Heart left ventricle (tissue), 16 donors: ENCODE data around the gene BMERB1. TPM values are rescaled to one million over a fixed set of nuclear protein-coding genes. Genes with fewer than 3 reads are reported as not detected.
A peak's percentile ranks its signal among the peaks of the same experiment; 100 is the strongest.
"Not testable (repeated sequence)": the region's sequence is repeated elsewhere in the genome, so short reads cannot be mapped to it uniquely, and the experiment has no call there.

Source experiments
- ATAC-seq, 4 donors: fragments of 200-7000 bp; cut with Tn5 transposase; one replicate each; pipeline ENCODE4 v1.9.1; 2020 to 2022; ENCODE audit warnings: moderate library complexity in 4 of 4, mild to moderate bottlenecking in 3 of 4, moderate number of reproducible peaks in 1 of 4
- DNase-seq, 5 donors: peaks; one replicate each; pipeline ENCODE4 v3.0.0-alpha.2; 2020
- H3K27ac ChIP-seq, 12 donors: fragments of 200-600 bp; sonication (generic) in 4 of 12; one replicate each; pipeline versions ENCODE4 v1.5.0 to v1.8.0; 2016 to 2022; ENCODE audit warnings: mild to moderate bottlenecking in 2 of 12
- H3K27me3 ChIP-seq, 9 donors: fragments of 200-600 bp; sonication (generic) in 2 of 9; one replicate each; pipeline versions ENCODE4 v1.5.1 to v1.8.0; 2016 to 2022; ENCODE audit warnings: mild to moderate bottlenecking in 3 of 9
- H3K36me3 ChIP-seq, 9 donors: fragments of 200-600 bp; sonication (generic) in 2 of 9; one replicate each; pipeline versions ENCODE4 v1.5.0 to v1.8.0; 2018 to 2022; ENCODE audit warnings: mild to moderate bottlenecking in 2 of 9
- H3K4me1 ChIP-seq, 12 donors: fragments of 200-600 bp; sonication (generic) in 4 of 12; one replicate each; pipeline versions ENCODE4 v1.5.0 to v1.8.0; 2016 to 2022; ENCODE audit warnings: mild to moderate bottlenecking in 3 of 12
- H3K4me3 ChIP-seq, 12 donors: fragments of 200-600 bp; sonication (generic) in 4 of 12; one replicate each; pipeline versions ENCODE4 v1.5.0 to v1.8.0; 2017 to 2022; ENCODE audit warnings: mild to moderate bottlenecking in 9 of 12, moderate library complexity in 4 of 12
- H3K9me3 ChIP-seq, 12 donors: fragments of 200-600 bp; sonication (generic) in 4 of 12; one replicate each; pipeline versions ENCODE4 v1.5.0 to v1.8.0; 2016 to 2022; ENCODE audit warnings: mild to moderate bottlenecking in 1 of 12
- CTCF ChIP-seq, 12 donors: fragments of 200-600 bp; sonication (generic) in 4 of 12; IDR thresholded peaks; one replicate each; pipeline versions ENCODE4 v1.5.0 to v1.8.0; 2018 to 2022; ENCODE audit warnings: antibody characterized with exemption in 12 of 12, mild to moderate bottlenecking in 5 of 12
- POLR2A ChIP-seq, 2 donors: fragments of 450-650 bp; IDR thresholded peaks; one replicate each; pipeline ENCODE4 v1.6.1; 2017; ENCODE audit warnings: antibody characterized with exemption in 2 of 2, mild to moderate bottlenecking in 2 of 2, moderate library complexity in 2 of 2
- WGBS, 4 donors: extraction: QIAGEN DNeasy Blood & Tissue Kit in 2 of 4; methylation state at CpG; one replicate each; pipeline versions ENCODE4 v1.1.5 to v1.1.7; 2013 to 2018; 5-methylcytosine and 5-hydroxymethylcytosine counted together
- intact Hi-C, 10 donors: fragments of 100-400 bp; cut with DNase I; formaldehyde crosslinking; loops; one replicate each; pipeline versions ENCODE4 v1.11.1 to v1.14.2; 2022
- polyA plus RNA-seq, 2 donors: library from polyadenylated mRNA; stranded (reverse); fragments of 200-250 nt; gene quantifications; one replicate each; pipeline ENCODE4 v1.2.3, GENCODE V29; 2013
- total RNA-seq, 9 donors: library from RNA; depleted of rRNA in 2 of 9; stranded (reverse); fragments of >200 nt in 2 of 9; fragmentation: NEBNext Ultra II Directional in 3 of 9; extraction: Animal tissue kit (Norgen Biotek cat#: 25700) in 3 of 9; gene quantifications; one replicate each; pipeline versions ENCODE4 v1.1.0 to v1.2.4, GENCODE V29; 2016 to 2023
- donor health status: ischemic (EF 13 %, LVEDD 7.1; RV severe dilation, severe dysfunction).
- donor health status: healthy with polysubstance abuse.
- donor health status: DM: no; HTN: yes; CAD: no.
- donor health status: DM: no; HTN: no; CAD: no.
- donor health status: ischemic (EF 25% LVEDD 6.9; RV normal size, moderate dysfunction).
- donor health status: ischemic (EF 25% LVEDD 5.7; RV mildly dilated, moderate dysfunction).
- donor health status: healthy.
- donor health status: DM: yes; HTN: yes; CAD: no.
- donor health status: ischemic (EF 35%, LVEDD 5.7; RV mildly dilated, moderate dysfunction).
- donor health status: nonischemic (EF 11% LVEDD 7.7; RV severe dilation, severe dysfunction).
- donor health status: DM: yes; HTN: yes; CAD: no.
- donor health status: PGD.
- donor health status: ischemic (EF 29% LVEDD 5.4; RV normal size, mild dysfunction).
- donor health status: nonischemic (EF 23%, LVEDD 6.1; RV moderate dilation, normal function).

BMERB1 gene
- total and polyA plus RNA-seq, 11 donors = 20.8 to 105 (median 70.5) TPM

GRCh38 chr16:15425861-15426260 lies 8.5 kb upstream of the BMERB1 start:
- no peak for DNase-seq
- intact Hi-C loops = loop anchor here in 8 of 10 donors (2.0 to 10.0 kb wide), 9 partner anchors 119 to 769 kb away; no protein-coding TSS in a partner anchor
- TF ChIP-seq CTCF (IDR thresholded peaks at IDR 0.05) = no peak
- TF ChIP-seq POLR2A (IDR thresholded peaks at IDR 0.05) = no peak
- Histone ChIP-seq H3K4me1 (peaks cover 0 to 6% (median 0%) of the 10 kb centered on the region in 12 donors), H3K36me3 (no peaks in the 10 kb centered on the region), H3K9me3 (no peaks in the 10 kb centered on the region), H3K4me3 (no peak overlapping the region), H3K27ac (no peak overlapping the region), H3K27me3 (no peaks in the 10 kb centered on the region)
- 80 to 89% (median 86%) methylated on average over 6 of the region's 6 CpGs for WGBS, 4 donors
- no peak for ATAC-seq

- 69 to 86% (median 82%) methylated on average over 6 of the region's 6 CpGs for WGBS, 4 donors
- no peak overlapping the region for H3K27ac ChIP-seq
These were observed 7.6 kb upstream of the BMERB1 start for GRCh38 chr16:15426796-15427195.

GRCh38 chr16:15427648-15428239 lies 6.6 kb upstream of the BMERB1 start:
- 0 to 7% (median 3%) methylated on average over 6 to 8 of the region's 8 CpGs for WGBS, 4 donors
- intact Hi-C loops = loop anchor here in 8 of 10 donors (2.0 to 10.0 kb wide), 9 partner anchors 117 to 767 kb away; no protein-coding TSS in a partner anchor
- ATAC-seq (peak; percentile 72 to 93 (median 90)), DNase-seq (peak; percentile 69 to 83 (median 76))
- Histone ChIP-seq H3K27me3 (no peaks in the 10 kb centered on the region), H3K4me3 (peak overlapping the region in 3 of 12 donors; percentile 8 to 27 (median 19)), H3K4me1 (peaks cover 0 to 6% (median 0%) of the 10 kb centered on the region in 12 donors), H3K9me3 (no peaks in the 10 kb centered on the region), H3K36me3 (no peaks in the 10 kb centered on the region), H3K27ac (peak overlapping the region in 6 of 12 donors; percentile 30 to 70 (median 44))
- no peak for TF ChIP-seq POLR2A (IDR thresholded peaks at IDR 0.05)
- TF ChIP-seq CTCF (IDR thresholded peaks at IDR 0.05) = peak; percentile 40 to 81 (median 68)

More at GRCh38 chr16:15426796-15427195, 7.6 kb upstream of the BMERB1 start:
- Histone ChIP-seq H3K4me1 (peaks cover 0 to 6% (median 0%) of the 10 kb centered on the region in 12 donors), H3K9me3 (no peaks in the 10 kb centered on the region), H3K4me3 (no peak overlapping the region), H3K27me3 (no peaks in the 10 kb centered on the region), H3K36me3 (no peaks in the 10 kb centered on the region)
- intact Hi-C loops = loop anchor here in 8 of 10 donors (2.0 to 10.0 kb wide), 9 partner anchors 118 to 768 kb away; no protein-coding TSS in a partner anchor
- TF ChIP-seq POLR2A (IDR thresholded peaks at IDR 0.05) (no peak), CTCF (IDR thresholded peaks at IDR 0.05) (no peak)
- no peak for ATAC-seq
- no peak for DNase-seq

- not testable (repeated sequence) for H3K27ac ChIP-seq, H3K4me3 ChIP-seq, H3K9me3 ChIP-seq, DNase-seq, ATAC-seq, H3K36me3 ChIP-seq
- H3K27me3 ChIP-seq = peaks cover 0 to 23% (median 0%) of the 10 kb centered on the region in 9 donors
- intact Hi-C loops = loop anchor here in 4 of 10 donors (10.0 kb wide), 4 partner anchors 54 to 124 kb away; no protein-coding TSS in a partner anchor
- 86 to 90% (median 87%) methylated on average over 11 of the region's 11 CpGs for WGBS, 4 donors
- H3K4me1 ChIP-seq = peaks cover 0 to 20% (median 5%) of the 10 kb centered on the region in 12 donors
These were observed 3.5 kb upstream of the BMERB1 start for GRCh38 chr16:15430884-15431283.
